ENCODE measurements around the gene MXI1. TPM values are rescaled to one million over a fixed set of nuclear protein-coding genes. Genes with fewer than 3 reads are reported as not detected.

Gene MXI1
- total RNA-seq, 1 experiment from 2014 or later, result 16.6 TPM

- TF ChIP-seq ZNF281 (CRISPR knock-in tag; IDR thresholded peaks at IDR 0.05) (no peak), ZNF512 (CRISPR knock-in tag; IDR thresholded peaks at IDR 0.05; ENCODE audit: borderline replicate concordance) (no peak), NR1H2 (CRISPR knock-in tag; IDR thresholded peaks at IDR 0.05) (no peak), GABPB1 (CRISPR knock-in tag; IDR thresholded peaks at IDR 0.05) (no peak), KAT7 (CRISPR knock-in tag; IDR thresholded peaks at IDR 0.05; ENCODE audit: borderline replicate concordance) (no peak), OVOL2 (CRISPR knock-in tag; IDR thresholded peaks at IDR 0.05; ENCODE audit: borderline replicate concordance) (no peak), ZNF263 (CRISPR knock-in tag; IDR thresholded peaks at IDR 0.05; ENCODE audit: low read depth) (no peak), ZNF416 (CRISPR knock-in tag; IDR thresholded peaks at IDR 0.05) (no peak), GTF2I (CRISPR knock-in tag; conservative IDR thresholded peaks at IDR 0.05) (no peak), TCF7 (CRISPR knock-in tag; IDR thresholded peaks at IDR 0.05; ENCODE audit: low read depth) (no peak), ELF4 (CRISPR knock-in tag; IDR thresholded peaks at IDR 0.05; ENCODE audit: low read depth) (no peak)
Measured at GRCh38 chr10:110323503-110323902, 116.1 kb downstream of the MXI1 start (continued).

GRCh38 chr10:110324201-110324804 lies 116.9 kb downstream of the MXI1 start:
- H3K9me3 Mint-ChIP-seq, result peaks cover 18% of the 10 kb centered on the region
- H3K4me1 Mint-ChIP-seq, result peaks cover 6% of the 10 kb centered on the region
- H3K27ac Mint-ChIP-seq, result no peak overlapping the region
- no peak overlapping the region for H3K4me3 Mint-ChIP-seq
- DNase-seq (ENCODE audit: low spot score), result no peak
- peaks cover 11% of the 10 kb centered on the region for H3K36me3 Mint-ChIP-seq
- ChIA-PET POLR2A (no interaction called here), CTCF (interaction anchor here (2.1 kb wide), 1 partner anchor 30 kb away, joined by 6 read pairs; no protein-coding TSS in a partner anchor)
- peaks cover 3% of the 10 kb centered on the region for H3K27me3 Mint-ChIP-seq (ENCODE audit: low read depth)
- ATAC-seq, result no peak
- TF ChIP-seq ATF2 (CRISPR knock-in tag; IDR thresholded peaks at IDR 0.05; ENCODE audit: borderline replicate concordance, low read depth), result no peak
- no peak for TF ChIP-seq AFF4 (CRISPR knock-in tag; IDR thresholded peaks at IDR 0.05; ENCODE audit: borderline replicate concordance)
- no peak for TF ChIP-seq FOXK1 (CRISPR knock-in tag; IDR thresholded peaks at IDR 0.05)
- TF ChIP-seq ZNF121 (CRISPR knock-in tag; IDR thresholded peaks at IDR 0.05), result no peak
- TF ChIP-seq PRDM15 (CRISPR knock-in tag; IDR thresholded peaks at IDR 0.05), result no peak
- TF ChIP-seq ZNF263 (CRISPR knock-in tag; IDR thresholded peaks at IDR 0.05; ENCODE audit: low read depth), result no peak
- no peak for TF ChIP-seq ETV6 (CRISPR knock-in tag; IDR thresholded peaks at IDR 0.05)
- no peak for TF ChIP-seq JUN (CRISPR knock-in tag; IDR thresholded peaks at IDR 0.05)
- TF ChIP-seq ZNF232 (CRISPR knock-in tag; IDR thresholded peaks at IDR 0.05), result no peak
- no peak for TF ChIP-seq JAZF1 (CRISPR knock-in tag; IDR thresholded peaks at IDR 0.05)
- TF ChIP-seq FOXP4 (CRISPR knock-in tag; IDR thresholded peaks at IDR 0.05), result no peak
- TF ChIP-seq OVOL2 (CRISPR knock-in tag; IDR thresholded peaks at IDR 0.05; ENCODE audit: borderline replicate concordance), result no peak
- TF ChIP-seq ELF4 (CRISPR knock-in tag; IDR thresholded peaks at IDR 0.05; ENCODE audit: low read depth), result no peak

All from WTC11 (cell line).